Hypothalamus (tissue), 51 donors: ENCODE measurements around the gene SEMA3G.

Experiments
- DNase-seq, 51 donors: peaks; one replicate each; lab custom pipeline; 2025; lab: John Stamatoyannopoulos, UW

SEMA3G gene

GRCh38 chr3:52428151-52429005, 16.5 kb downstream of the SEMA3G start:
- DNase-seq = peak in 29 of 51 donors; percentile 5 to 82 (median 48)

- DNase-seq = no peak
Observed at GRCh38 chr3:52423173-52423572, 21.7 kb downstream of the SEMA3G start.

GRCh38 chr3:52422669-52423068, 22.2 kb downstream of the SEMA3G start:
- DNase-seq = no peak

GRCh38 chr3:52420388-52420787, 24.5 kb downstream of the SEMA3G start:
- no peak for DNase-seq

GRCh38 chr3:52415800-52416199, 29.1 kb downstream of the SEMA3G start:
- DNase-seq = no peak

- DNase-seq = no peak
Observed at GRCh38 chr3:52408466-52408865, 36.4 kb downstream of the SEMA3G start.

GRCh38 chr3:52407779-52408178, 37.1 kb downstream of the SEMA3G start:
- DNase-seq = no peak

GRCh38 chr3:52406791-52407510, 38.0 kb downstream of the SEMA3G start:
- no peak for DNase-seq

- DNase-seq = no peak
Observed at GRCh38 chr3:52406231-52406661, 38.7 kb downstream of the SEMA3G start.

GRCh38 chr3:52405601-52406110, 39.2 kb downstream of the SEMA3G start:
- no peak for DNase-seq

- no peak for DNase-seq
Observed at GRCh38 chr3:52405066-52405465, 39.8 kb downstream of the SEMA3G start.

GRCh38 chr3:52404391-52404790, 40.5 kb downstream of the SEMA3G start:
- DNase-seq = no peak

GRCh38 chr3:52403955-52404354, 40.9 kb downstream of the SEMA3G start:
- DNase-seq = peak in 4 of 51 donors; percentile 5 to 26 (median 12)

GRCh38 chr3:52403271-52403841, 41.5 kb downstream of the SEMA3G start:
- no peak for DNase-seq

GRCh38 chr3:52402706-52403270, 42.1 kb downstream of the SEMA3G start:
- DNase-seq = no peak

- no peak for DNase-seq
Observed at GRCh38 chr3:52402101-52402521, 42.8 kb downstream of the SEMA3G start.

GRCh38 chr3:52401551-52401950, 43.4 kb downstream of the SEMA3G start:
- DNase-seq = no peak

- no peak for DNase-seq
Observed at GRCh38 chr3:52401021-52401420, 43.9 kb downstream of the SEMA3G start.

GRCh38 chr3:52400275-52400793, 44.6 kb downstream of the SEMA3G start:
- DNase-seq = no peak

- no peak for DNase-seq
Observed at GRCh38 chr3:52399593-52399992, 45.3 kb downstream of the SEMA3G start.

- DNase-seq = no peak
Observed at GRCh38 chr3:52399131-52399530, 45.8 kb downstream of the SEMA3G start.
